K562 treated with DMSO at 1 percent for 12 hours (cell line): ENCODE results near the gene CREBBP. TPM values are rescaled to one million over a fixed set of nuclear protein-coding genes. Genes with fewer than 3 reads are reported as not detected.

ENCODE experiments used
- total RNA-seq: library from RNA; unstranded; fragments of 300-600 nt; gene quantifications from 2 replicates; pipeline ENCODE4 v1.2.3, GENCODE V29; 2022; ENCODE audit not compliant: insufficient read depth

CREBBP gene
- 2.6 and 19.9 TPM in 2 replicates for total RNA-seq

DNA sequence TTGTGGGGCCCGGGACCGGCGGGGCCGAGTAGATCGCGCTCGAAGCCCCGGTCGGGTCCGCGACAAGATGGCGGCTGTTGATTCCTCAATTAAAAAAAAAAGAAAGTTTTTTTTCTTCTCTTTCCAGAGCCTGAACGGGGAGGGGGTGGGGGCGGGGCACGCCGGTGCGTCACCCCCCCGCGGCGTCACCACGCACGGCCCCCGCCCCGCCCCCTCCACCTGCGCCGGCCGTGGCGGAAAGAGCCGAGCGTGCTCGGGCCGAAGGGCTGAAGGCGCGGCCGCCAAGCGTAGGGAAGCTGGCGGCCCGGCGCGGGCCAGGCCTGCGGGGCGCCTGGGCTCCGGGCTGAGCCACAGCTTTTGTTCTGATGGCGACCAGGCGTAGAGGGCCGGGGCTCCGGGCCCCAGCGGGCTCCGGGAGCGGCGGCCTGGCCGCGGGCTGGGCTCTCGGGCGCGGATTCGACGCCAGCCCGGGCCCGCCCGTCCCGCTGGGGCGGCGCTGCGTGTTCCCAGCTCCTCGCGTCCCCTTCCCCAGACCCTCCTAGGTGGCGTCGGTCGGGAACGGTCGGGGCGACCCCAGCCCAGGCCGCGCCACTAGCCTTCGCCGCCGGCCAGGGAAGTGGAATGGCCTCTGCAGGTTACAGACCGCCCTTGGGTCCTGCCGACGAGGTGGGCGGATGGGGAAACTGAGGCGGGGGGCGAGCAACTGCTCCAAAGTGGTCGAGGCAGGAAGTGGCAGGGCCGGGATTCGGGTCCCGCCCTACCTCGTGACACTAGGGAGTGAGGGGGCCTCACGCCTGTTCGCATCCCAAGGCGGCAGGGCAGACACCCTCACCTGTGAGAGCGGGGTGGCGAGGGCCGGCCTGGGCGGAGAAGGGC is at the start of gene CREBBP:
CREBBP (minus strand) TSS at position 91 of the 876 bp plus-strand sequence. CDS start 797 bp downstream, outside the sequence.

GRCh38 chr16:3717235-3718018 is 163.1 kb downstream of the CREBBP start, which contains the start of gene TRAP1:
TRAP1 (minus strand) TSS chr16:3717524; CDS start chr16:3717508, 16 bp downstream.

Other genes with a start within 250 kb of the CREBBP start
- 7.3 and 37.4 TPM in 2 replicates for gene DNASE1, start 226.0 kb downstream of the CREBBP start, total RNA-seq
- gene TRAP1, start 163.2 kb downstream of the CREBBP start, total RNA-seq = 127 and 147 TPM in 2 replicates
- 0.21 TPM in 1 of 2 replicates, not detected in the other for gene ADCY9, start 235.7 kb upstream of the CREBBP start, total RNA-seq